Endothelial cell of umbilical vein (primary cell): ENCODE measurements around the gene TAOK1.

Experiments used
- EZH2 ChIP-seq: IDR thresholded peaks from 2 replicates; pipeline ENCODE4 v1.6.1; 2012; ENCODE audit warnings: borderline replicate concordance, low read depth, mild to moderate bottlenecking, moderate library complexity, low read length, inconsistent platforms; ENCODE audit not compliant: severe bottlenecking
- FOS ChIP-seq: IDR thresholded peaks from 2 replicates; pipeline ENCODE4 v1.6.1; 2011; ENCODE audit warnings: mild to moderate bottlenecking, low read length, moderate library complexity, borderline replicate concordance; ENCODE audit not compliant: insufficient read depth
- JUN ChIP-seq: IDR thresholded peaks from 2 replicates; pipeline ENCODE4 v1.6.1; 2011; ENCODE audit warnings: borderline replicate concordance, low read depth; ENCODE audit not compliant: insufficient read length, insufficient read depth
- POLR2A ChIP-seq: IDR thresholded peaks from 2 replicates; pipeline ENCODE4 v1.6.1; 2012; ENCODE audit warnings: low read depth, mild to moderate bottlenecking, control low read depth, low read length
- POLR2AphosphoS5 ChIP-seq: IDR thresholded peaks from 2 replicates; pipeline ENCODE4 v1.6.1; 2012; ENCODE audit warnings: low read depth, mild to moderate bottlenecking, control low read depth, low read length, moderate library complexity; ENCODE audit not compliant: insufficient read depth
- TF ChIP-seq, protein P1 (sequence below), 2 donors: IDR thresholded peaks; 1 replicate in 1 of 2; 2 replicates in 1 of 2; pipeline ENCODE4 v1.5.1; 2011; ENCODE audit warnings: low read length in 2 of 2, mild to moderate bottlenecking in 2 of 2, moderate library complexity in 2 of 2, control low read depth in 1 of 2, inconsistent platforms in 1 of 2, low read depth in 1 of 2; ENCODE audit not compliant: insufficient read depth in 1 of 2; ENCODE audit errors: extremely low read depth in 1 of 2
- TF ChIP-seq, protein P2 (sequence below): IDR thresholded peaks from 2 replicates; pipeline ENCODE4 v1.6.1; 2011; ENCODE audit not compliant: insufficient read depth, insufficient read length

DNA sequence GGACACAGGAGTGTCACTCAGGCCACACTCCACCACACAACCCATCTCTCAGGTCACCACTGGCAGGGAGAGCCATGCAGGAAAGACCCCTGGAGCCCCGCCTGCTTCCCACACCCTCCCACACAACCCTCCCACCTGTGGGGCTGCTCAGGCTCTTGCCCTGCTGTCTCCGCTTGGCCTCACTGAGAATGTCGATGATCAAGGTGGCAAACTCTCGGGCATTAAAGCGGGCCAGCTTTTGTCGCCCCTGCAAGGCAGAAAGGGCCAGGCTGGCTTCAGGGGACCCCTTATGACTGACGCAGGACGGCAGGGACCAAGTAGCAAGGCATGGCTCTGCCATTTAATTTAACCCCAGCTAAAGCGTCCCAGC lies 186.8 kb downstream of the TAOK1 start:
- TF ChIP-seq, protein P1, sequence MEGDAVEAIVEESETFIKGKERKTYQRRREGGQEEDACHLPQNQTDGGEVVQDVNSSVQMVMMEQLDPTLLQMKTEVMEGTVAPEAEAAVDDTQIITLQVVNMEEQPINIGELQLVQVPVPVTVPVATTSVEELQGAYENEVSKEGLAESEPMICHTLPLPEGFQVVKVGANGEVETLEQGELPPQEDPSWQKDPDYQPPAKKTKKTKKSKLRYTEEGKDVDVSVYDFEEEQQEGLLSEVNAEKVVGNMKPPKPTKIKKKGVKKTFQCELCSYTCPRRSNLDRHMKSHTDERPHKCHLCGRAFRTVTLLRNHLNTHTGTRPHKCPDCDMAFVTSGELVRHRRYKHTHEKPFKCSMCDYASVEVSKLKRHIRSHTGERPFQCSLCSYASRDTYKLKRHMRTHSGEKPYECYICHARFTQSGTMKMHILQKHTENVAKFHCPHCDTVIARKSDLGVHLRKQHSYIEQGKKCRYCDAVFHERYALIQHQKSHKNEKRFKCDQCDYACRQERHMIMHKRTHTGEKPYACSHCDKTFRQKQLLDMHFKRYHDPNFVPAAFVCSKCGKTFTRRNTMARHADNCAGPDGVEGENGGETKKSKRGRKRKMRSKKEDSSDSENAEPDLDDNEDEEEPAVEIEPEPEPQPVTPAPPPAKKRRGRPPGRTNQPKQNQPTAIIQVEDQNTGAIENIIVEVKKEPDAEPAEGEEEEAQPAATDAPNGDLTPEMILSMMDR (IDR thresholded peaks at IDR 0.05; ENCODE audit: extremely low read depth in 1 of 2, insufficient read depth in 1 of 2, low read depth in 1 of 2, low read length in 2 of 2), result no peak
- TF ChIP-seq POLR2A, result no peak
- TF ChIP-seq JUN, result no peak
- TF ChIP-seq, protein P2, sequence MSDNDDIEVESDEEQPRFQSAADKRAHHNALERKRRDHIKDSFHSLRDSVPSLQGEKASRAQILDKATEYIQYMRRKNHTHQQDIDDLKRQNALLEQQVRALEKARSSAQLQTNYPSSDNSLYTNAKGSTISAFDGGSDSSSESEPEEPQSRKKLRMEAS, result no peak
- no peak for TF ChIP-seq POLR2AphosphoS5
- TF ChIP-seq EZH2, result no peak
- no peak for TF ChIP-seq FOS
